Ovary (tissue), 9 donors: ENCODE data around the gene FBXL22. TPM values are rescaled to one million over a fixed set of nuclear protein-coding genes. Genes with fewer than 3 reads are reported as not detected.

Source experiments
- DNase-seq, 5 donors: peaks; one replicate each; pipeline ENCODE4 v3.0.0-alpha.2; 2019 to 2020
- H3K27ac ChIP-seq, 2 donors: fragments of 200-600 bp; one replicate each; pipeline versions ENCODE4 v1.5.1 to v1.8.0; 2019 to 2022
- H3K27me3 ChIP-seq: fragments of 200-600 bp; one replicate; pipeline ENCODE4 v1.8.0; 2022
- H3K36me3 ChIP-seq: fragments of 200-600 bp; sonication (generic); one replicate; pipeline ENCODE4 v1.5.1; 2019
- H3K4me1 ChIP-seq: one replicate; pipeline ENCODE4 v1.8.1; 2013; ENCODE audit warnings: mild to moderate bottlenecking, moderate library complexity; ENCODE audit not compliant: insufficient read depth
- H3K4me3 ChIP-seq: fragments of 200-600 bp; sonication (generic); one replicate; pipeline ENCODE4 v1.5.1; 2017
- H3K9me3 ChIP-seq, 2 donors: fragments of 200-600 bp in 1 of 2; sonication (generic) in 1 of 2; one replicate each; pipeline versions ENCODE4 v1.5.1 to v1.8.1; 2013 to 2019; ENCODE audit warnings: mild to moderate bottlenecking in 1 of 2, moderate library complexity in 1 of 2
- EP300 ChIP-seq: sonication (generic); formaldehyde crosslinking; IDR thresholded peaks from one replicate; pipeline ENCODE4 v1.6.1; 2017; ENCODE audit warnings: antibody characterized with exemption
- POLR2A ChIP-seq: fragments of 450-650 bp; IDR thresholded peaks from one replicate; pipeline ENCODE4 v1.6.1; 2017; ENCODE audit warnings: antibody characterized with exemption, mild to moderate bottlenecking, moderate library complexity
- WGBS, 3 donors: extraction: QIAGEN DNeasy Blood & Tissue Kit in 1 of 3; methylation state at CpG; one replicate each; pipeline versions ENCODE4 v1.1.5 to v1.1.7; 2013 to 2017; 5-methylcytosine and 5-hydroxymethylcytosine counted together
- intact Hi-C, 4 donors: fragments of 100-400 bp; cut with DNase I; formaldehyde crosslinking; loops; one replicate each; pipeline versions ENCODE4 v1.11.0 to v1.15.1; 2022 to 2023
- polyA plus RNA-seq, 2 donors: library from polyadenylated mRNA; stranded (reverse); fragments of 200-250 nt in 1 of 2; fragments of 350-450 nt in 1 of 2; fragmentation: Illumina TruSeq in 1 of 2; extraction: RNeasy Lipid Tissue Mini Kit (QIAGEN cat#74804) in 1 of 2; gene quantifications; one replicate each; pipeline ENCODE4 v1.2.3, GENCODE V29; 2013 to 2014
- total RNA-seq, 7 donors: library from RNA; depleted of rRNA in 2 of 7; stranded (reverse); fragments of >200 nt in 2 of 7; fragmentation: NEBNext Ultra II Directional in 3 of 7; extraction: Animal tissue kit (Norgen Biotek cat#: 25700) in 3 of 7; gene quantifications; one replicate each; pipeline versions ENCODE4 v1.1.0 to v1.2.4, GENCODE V29; 2016 to 2023
- TF ChIP-seq, protein P1 (sequence below), 3 donors: fragments of 450-650 bp in 2 of 3; fragments of 200-600 bp in 1 of 3; IDR thresholded peaks; one replicate each; pipeline versions ENCODE4 v1.5.1 to v1.8.0; 2016 to 2022; ENCODE audit warnings: antibody characterized with exemption in 3 of 3, mild to moderate bottlenecking in 1 of 3
- donor health status: DM: no; HTN: no; CAD: no; lungs with moderate emphysema.
- donor health status: DM: no; HTN: no; CAD: no.
- donor health status: Bipolar disorder and iron deficiency.
- donor health status: DM: yes; HTN: yes; CAD: no.
- donor health status: DM: no; HTN: no; CAD: no.
- donor health status: DM: yes; HTN: yes; CAD: no.

The FBXL22 gene
- total and polyA plus RNA-seq, 9 donors = 0.48 to 27.5 (median 5.3) TPM

DNA sequence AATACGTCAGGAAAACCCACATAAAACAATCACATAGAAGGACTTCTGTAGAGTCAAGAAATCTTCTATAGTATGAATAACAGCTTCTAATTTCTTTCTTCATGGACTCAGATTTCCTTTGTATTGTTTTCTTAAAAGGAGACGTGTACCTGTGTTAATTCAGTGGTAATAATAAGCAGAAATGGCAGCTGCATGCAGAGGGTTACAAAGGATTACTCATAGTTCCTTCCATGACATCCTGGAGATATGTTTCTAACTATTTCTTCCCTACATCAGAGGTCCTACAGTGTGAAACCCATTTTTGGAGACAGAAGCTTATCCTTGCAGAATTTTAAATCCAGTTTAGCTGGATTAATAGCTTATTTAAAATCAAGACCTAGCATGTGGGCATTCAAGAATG lies 36.1 kb downstream of the FBXL22 start:
- H3K4me3 ChIP-seq = no peak overlapping the region
- WGBS, 3 donors = 83 to 92% (median 83%) methylated on average over 2 of the region's 2 CpGs
- H3K4me1 ChIP-seq = no peaks in the 10 kb centered on the region
- H3K27me3 ChIP-seq = no peaks in the 10 kb centered on the region
- intact Hi-C loops = no loop called here
- DNase-seq = no peak
- TF ChIP-seq, protein P1, sequence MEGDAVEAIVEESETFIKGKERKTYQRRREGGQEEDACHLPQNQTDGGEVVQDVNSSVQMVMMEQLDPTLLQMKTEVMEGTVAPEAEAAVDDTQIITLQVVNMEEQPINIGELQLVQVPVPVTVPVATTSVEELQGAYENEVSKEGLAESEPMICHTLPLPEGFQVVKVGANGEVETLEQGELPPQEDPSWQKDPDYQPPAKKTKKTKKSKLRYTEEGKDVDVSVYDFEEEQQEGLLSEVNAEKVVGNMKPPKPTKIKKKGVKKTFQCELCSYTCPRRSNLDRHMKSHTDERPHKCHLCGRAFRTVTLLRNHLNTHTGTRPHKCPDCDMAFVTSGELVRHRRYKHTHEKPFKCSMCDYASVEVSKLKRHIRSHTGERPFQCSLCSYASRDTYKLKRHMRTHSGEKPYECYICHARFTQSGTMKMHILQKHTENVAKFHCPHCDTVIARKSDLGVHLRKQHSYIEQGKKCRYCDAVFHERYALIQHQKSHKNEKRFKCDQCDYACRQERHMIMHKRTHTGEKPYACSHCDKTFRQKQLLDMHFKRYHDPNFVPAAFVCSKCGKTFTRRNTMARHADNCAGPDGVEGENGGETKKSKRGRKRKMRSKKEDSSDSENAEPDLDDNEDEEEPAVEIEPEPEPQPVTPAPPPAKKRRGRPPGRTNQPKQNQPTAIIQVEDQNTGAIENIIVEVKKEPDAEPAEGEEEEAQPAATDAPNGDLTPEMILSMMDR (IDR thresholded peaks at IDR 0.05) = no peak
- TF ChIP-seq EP300 (no peak), POLR2A (no peak)
- H3K9me3 ChIP-seq = no peaks in the 10 kb centered on the region
- H3K27ac ChIP-seq = no peak overlapping the region
- no peaks in the 10 kb centered on the region for H3K36me3 ChIP-seq

DNA sequence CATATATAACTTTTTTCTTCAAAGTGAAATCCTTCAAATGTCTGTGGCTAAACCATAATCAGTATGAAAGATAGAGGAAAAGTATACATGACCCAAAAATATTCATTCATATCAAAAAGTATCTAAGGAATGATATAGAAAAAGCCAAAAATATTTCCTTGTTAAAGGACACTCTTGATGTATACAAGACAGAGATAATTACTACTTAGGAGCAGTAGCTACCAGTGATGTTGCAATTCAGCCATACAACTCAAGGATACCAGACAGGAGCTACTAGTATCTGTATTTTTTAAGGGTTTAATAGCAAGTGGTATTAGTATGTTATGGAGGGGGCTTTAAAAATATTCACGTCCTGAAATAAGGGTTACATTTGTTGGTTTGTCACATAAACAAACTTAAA lies 37.0 kb downstream of the FBXL22 start:
- no peak for DNase-seq
- Histone ChIP-seq H3K27ac (no peak overlapping the region), H3K36me3 (no peaks in the 10 kb centered on the region), H3K4me1 (no peaks in the 10 kb centered on the region), H3K4me3 (no peak overlapping the region), H3K27me3 (no peaks in the 10 kb centered on the region), H3K9me3 (no peaks in the 10 kb centered on the region)
- 69 to 83% (median 82%) methylated on average over 1 of the region's 1 CpG for WGBS, 3 donors
- intact Hi-C loops = no loop called here
- TF ChIP-seq EP300 (no peak), POLR2A (no peak)
- TF ChIP-seq, protein P1 (IDR thresholded peaks at IDR 0.05) = no peak

DNA sequence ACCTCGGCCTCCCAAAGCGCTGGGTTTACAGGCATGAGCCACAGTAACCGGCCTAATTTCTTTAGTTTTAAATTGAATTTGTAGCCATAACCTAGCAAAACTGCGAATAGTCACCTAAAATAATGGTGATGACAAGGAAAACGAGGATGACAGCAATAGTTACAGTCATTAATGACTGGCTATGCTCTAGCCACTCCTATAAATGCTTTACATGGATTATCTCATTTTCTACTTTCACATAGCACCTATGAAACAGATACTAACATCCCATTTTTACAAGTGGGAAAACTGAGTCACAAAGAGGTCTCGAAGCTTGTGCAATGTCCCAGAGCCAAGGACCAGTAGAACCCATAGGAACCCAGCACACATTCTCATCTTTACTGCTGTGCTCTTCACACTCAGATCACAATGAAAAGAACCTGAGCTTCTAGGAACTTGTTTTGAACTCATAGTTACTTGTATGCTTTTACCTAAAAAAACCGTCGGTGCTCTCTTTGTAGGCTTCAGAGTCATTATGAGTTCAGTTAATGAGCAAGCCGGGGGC lies 39.4 kb downstream of the FBXL22 start:
- 96 to 97% (median 96%) methylated on average over 9 of the region's 9 CpGs for WGBS, 3 donors
- no peak overlapping the region for H3K4me3 ChIP-seq
- TF ChIP-seq POLR2A (no peak), EP300 (no peak)
- TF ChIP-seq, protein P1 (IDR thresholded peaks at IDR 0.05) = no peak
- H3K27ac ChIP-seq = no peak overlapping the region
- H3K4me1 ChIP-seq = no peaks in the 10 kb centered on the region
- no peak for DNase-seq
- H3K36me3 ChIP-seq = no peaks in the 10 kb centered on the region
- no peaks in the 10 kb centered on the region for H3K27me3 ChIP-seq
- H3K9me3 ChIP-seq = no peaks in the 10 kb centered on the region
- intact Hi-C loops = no loop called here

DNA sequence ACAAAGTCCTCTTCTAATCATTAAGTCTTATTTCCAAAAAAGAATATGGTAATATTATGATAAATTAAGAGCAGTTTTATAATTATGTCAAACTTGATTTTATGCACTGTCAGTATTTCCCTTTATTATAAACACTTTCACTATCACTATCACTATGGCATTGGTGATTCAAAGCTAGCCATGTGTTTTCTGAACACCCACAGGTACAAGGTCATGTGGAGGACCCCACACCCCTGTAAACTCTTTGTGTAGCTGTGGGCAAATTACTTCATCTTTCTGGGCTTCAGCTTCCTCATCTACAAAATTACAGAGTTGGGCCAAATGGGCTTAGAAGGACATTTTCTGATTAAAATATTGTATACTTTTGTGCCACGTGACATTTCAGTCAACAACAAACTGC lies 41.7 kb downstream of the FBXL22 start:
- intact Hi-C loops = no loop called here
- Histone ChIP-seq H3K9me3 (no peaks in the 10 kb centered on the region), H3K27ac (no peak overlapping the region), H3K4me1 (no peaks in the 10 kb centered on the region), H3K27me3 (no peaks in the 10 kb centered on the region), H3K4me3 (no peak overlapping the region), H3K36me3 (no peaks in the 10 kb centered on the region)
- TF ChIP-seq POLR2A = no peak
- TF ChIP-seq, protein P1 (IDR thresholded peaks at IDR 0.05) = no peak
- TF ChIP-seq EP300 = no peak
- DNase-seq = no peak
- WGBS, 3 donors = 88 to 97% (median 89%) methylated on average over 1 of the region's 1 CpG
